Measurements from ENCODE around the gene TTF2.
"Not testable (repeated sequence)": the region's sequence is repeated elsewhere in the genome, so short reads cannot be mapped to it uniquely, and the experiment has no call there.

The TTF2 gene

GRCh38 chr1:117093870-117094621 lies 33.9 kb downstream of the TTF2 start:
- DNase-seq (ENCODE audit: low spot score) = peak; percentile 45

GRCh38 chr1:117094841-117095604 lies 34.9 kb downstream of the TTF2 start:
- peak; percentile 62 for DNase-seq (ENCODE audit: low spot score)

GRCh38 chr1:117096951-117097408 lies 36.9 kb downstream of the TTF2 start:
- no peak for DNase-seq (ENCODE audit: low spot score)

- DNase-seq (ENCODE audit: low spot score) = no peak
Observed at GRCh38 chr1:117097443-117097842, 37.3 kb downstream of the TTF2 start.

GRCh38 chr1:117098287-117098890 lies 38.3 kb downstream of the TTF2 start:
- DNase-seq (ENCODE audit: low spot score) = no peak

GRCh38 chr1:117101334-117101733 lies 41.2 kb downstream of the TTF2 start:
- DNase-seq (ENCODE audit: low spot score) = no peak

- not testable (repeated sequence) for DNase-seq (ENCODE audit: low spot score)
Observed at GRCh38 chr1:117101858-117102257, 41.7 kb downstream of the TTF2 start.

GRCh38 chr1:117104986-117105385 lies 44.9 kb downstream of the TTF2 start:
- DNase-seq (ENCODE audit: low spot score) = peak; percentile 2

- DNase-seq (ENCODE audit: low spot score) = no peak
Observed at GRCh38 chr1:117105722-117106121, 45.6 kb downstream of the TTF2 start.

GRCh38 chr1:117106478-117106877 lies 46.4 kb downstream of the TTF2 start:
- no peak for DNase-seq (ENCODE audit: low spot score)

GRCh38 chr1:117107364-117107763 lies 47.2 kb downstream of the TTF2 start:
- DNase-seq (ENCODE audit: low spot score) = no peak

- peak; percentile 1 for DNase-seq (ENCODE audit: low spot score)
Observed at GRCh38 chr1:117110774-117111173, 50.6 kb downstream of the TTF2 start.

GRCh38 chr1:117112047-117112717 lies 52.1 kb downstream of the TTF2 start:
- DNase-seq (ENCODE audit: low spot score) = no peak

- no peak for DNase-seq (ENCODE audit: low spot score)
Observed at GRCh38 chr1:117113199-117113598, 53.1 kb downstream of the TTF2 start.

GRCh38 chr1:117114877-117115276 lies 54.8 kb downstream of the TTF2 start:
- DNase-seq (ENCODE audit: low spot score) = no peak

GRCh38 chr1:117116090-117116783 lies 56.1 kb downstream of the TTF2 start:
- no peak for DNase-seq (ENCODE audit: low spot score)

GRCh38 chr1:117116784-117117130 lies 56.6 kb downstream of the TTF2 start:
- no peak for DNase-seq (ENCODE audit: low spot score)

- DNase-seq (ENCODE audit: low spot score) = no peak
Observed at GRCh38 chr1:117117697-117118096, 57.6 kb downstream of the TTF2 start.

GRCh38 chr1:117118137-117118536 lies 58.0 kb downstream of the TTF2 start:
- DNase-seq (ENCODE audit: low spot score) = no peak

- DNase-seq (ENCODE audit: low spot score) = not testable (repeated sequence)
Observed at GRCh38 chr1:117119144-117119543, 59.0 kb downstream of the TTF2 start.

- DNase-seq (ENCODE audit: low spot score) = peak; percentile 31
Observed at GRCh38 chr1:117120774-117121588, 60.9 kb downstream of the TTF2 start.

All from AG08395 (cell line).